Measurements from ENCODE around the gene ZNF814. TPM values are rescaled to one million over a fixed set of nuclear protein-coding genes. Genes with fewer than 3 reads are reported as not detected.
A peak's percentile ranks its signal among the peaks of the same experiment; 100 is the strongest.
"Not testable (repeated sequence)": the region's sequence is repeated elsewhere in the genome, so short reads cannot be mapped to it uniquely, and the experiment has no call there.

The ZNF814 gene
- total RNA-seq (10 to 100 TPM; 17.5 to 25.9 TPM), polyA plus RNA-seq (ENCODE audit: insufficient read length in 2 of 2) (10 to 100 TPM; 40.3 to 61.5 TPM)
- long read RNA-seq, donor 1, transcript ZNF814-202 (1 exons, 2,277 nt): major isoform, 18 of 32 reads
- long read RNA-seq, donor 1, partial matches to known transcripts: 5 of 32 reads
- long read RNA-seq, donor 1, other reads (novel, unspliced or antisense): 0 of 32 reads
- long read RNA-seq, donor 2, transcript ZNF814-202 (1 exons, 2,277 nt): major isoform, 10 of 14 reads
- long read RNA-seq, donor 2, partial matches to known transcripts: 0 of 14 reads
- long read RNA-seq, donor 2, other reads (novel, unspliced or antisense): 0 of 14 reads
- long read RNA-seq, donor 3, transcript ZNF814-202 (1 exons, 2,277 nt): major isoform, 8 of 12 reads
- long read RNA-seq, donor 3, partial matches to known transcripts: 0 of 12 reads
- long read RNA-seq, donor 3, other reads (novel, unspliced or antisense): 0 of 12 reads
- long read RNA-seq, donor 4, transcript ZNF814-207 (1 exons, 2,496 nt): minor isoform, 5 of 37 reads
- long read RNA-seq, donor 4, transcript ZNF814-202 (1 exons, 2,277 nt): major isoform, 13 of 37 reads
- long read RNA-seq, donor 4, partial matches to known transcripts: 14 of 37 reads
- long read RNA-seq, donor 4, other reads (novel, unspliced or antisense): 0 of 37 reads

DNA sequence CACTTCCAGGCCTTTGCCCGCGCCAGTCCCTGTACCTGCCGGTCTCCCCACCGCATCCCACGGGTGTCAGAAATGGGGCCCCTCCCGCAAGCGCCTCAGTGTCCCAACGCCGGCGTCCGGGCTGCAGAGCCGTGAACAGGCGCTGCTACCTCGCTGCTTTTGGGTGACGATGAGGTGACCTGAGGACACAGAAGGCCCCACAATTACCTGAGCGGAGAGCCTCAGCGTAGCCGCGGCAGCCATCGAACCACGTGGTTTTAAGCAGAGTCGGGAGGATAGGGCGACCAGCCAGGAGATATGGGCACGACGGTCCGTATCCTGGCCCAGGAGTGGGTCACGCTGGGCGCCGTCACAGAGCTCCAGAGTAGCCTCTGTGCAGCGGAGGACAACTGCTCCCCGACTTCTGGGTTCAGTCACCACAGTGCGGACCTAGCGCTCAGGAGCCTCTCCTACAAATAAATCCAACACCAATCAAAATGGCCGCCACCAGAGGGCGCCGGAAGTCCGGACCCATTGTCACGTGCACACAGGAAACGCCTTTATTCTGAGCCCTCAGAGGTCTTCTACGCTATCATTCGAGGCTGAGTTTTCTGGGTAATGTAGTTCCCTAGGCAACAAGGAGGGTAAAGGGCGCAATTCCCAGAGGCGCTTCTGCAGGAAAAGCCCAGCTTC lies at the start of gene ZNF814:
Gene ZNF814, minus strand, starts transcription at position 478 of the 672 bp plus-strand sequence. Its CDS starts 235 bp downstream, at position 243.
- whole genome bisulfite sequencing (ENCODE audit: insufficient coverage): 0% methylated on average over 43 of the region's 43 CpGs
- Histone ChIP-seq H3K36me3 (ENCODE audit: control insufficient read depth, insufficient read depth, low read length) (peaks cover 14% of the 10 kb centered on the region), H3K4me1 (ENCODE audit: control insufficient read depth, insufficient read depth, low read length) (peaks cover 20% of the 10 kb centered on the region), H3K9me3 (ENCODE audit: control insufficient read depth, insufficient read depth, low read length) (no peaks in the 10 kb centered on the region), H3K4me3 (ENCODE audit: low read depth, low read length) (peak within 1 kb of the TSS; percentile 93), H3K27ac (ENCODE audit: low read depth, low read length) (peak within 1 kb of the TSS; percentile 57), H3K27me3 (ENCODE audit: control insufficient read depth, insufficient read depth, low read length) (no peaks in the 10 kb centered on the region)
- DNase-seq (ENCODE audit: low read depth in 4 of 6, low spot score in 6 of 6): peak; percentile 74 to 98 (median 80)

DNA sequence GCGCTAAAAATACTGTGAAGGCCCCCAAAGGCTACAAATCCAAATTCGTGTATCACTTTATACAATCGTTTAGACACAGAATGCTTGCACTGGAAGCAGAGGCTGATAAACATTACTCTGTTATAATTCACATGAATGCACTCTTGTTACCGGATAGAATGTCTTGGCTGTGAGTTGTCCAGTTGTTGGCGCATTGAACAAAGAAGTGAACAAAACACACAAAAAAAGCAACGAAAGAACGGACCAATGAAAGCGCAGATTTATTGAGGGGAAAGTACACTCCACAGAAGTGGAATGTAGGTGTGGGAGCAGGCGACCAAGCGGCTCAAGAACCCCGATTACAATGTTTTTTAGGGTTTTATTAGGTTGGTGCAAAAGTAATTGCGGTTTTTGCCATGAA lies 46.9 kb upstream of the ZNF814 start:
- H3K27ac ChIP-seq (ENCODE audit: low read depth, low read length): peak overlapping the region; percentile 54
- no peaks in the 10 kb centered on the region for H3K9me3 ChIP-seq (ENCODE audit: control insufficient read depth, insufficient read depth, low read length)
- DNase-seq (ENCODE audit: low read depth in 4 of 6, low spot score in 6 of 6): peak in 1 of 6 donors; percentile 31
- peak overlapping the region; percentile 69 for H3K4me3 ChIP-seq (ENCODE audit: low read depth, low read length)
- H3K36me3 ChIP-seq (ENCODE audit: control insufficient read depth, insufficient read depth, low read length): peaks cover 32% of the 10 kb centered on the region
- H3K4me1 ChIP-seq (ENCODE audit: control insufficient read depth, insufficient read depth, low read length): peaks cover 8% of the 10 kb centered on the region
- H3K27me3 ChIP-seq (ENCODE audit: control insufficient read depth, insufficient read depth, low read length): no peaks in the 10 kb centered on the region
- WGBS (ENCODE audit: insufficient coverage): 77% methylated on average over 6 of the region's 12 CpGs

DNA sequence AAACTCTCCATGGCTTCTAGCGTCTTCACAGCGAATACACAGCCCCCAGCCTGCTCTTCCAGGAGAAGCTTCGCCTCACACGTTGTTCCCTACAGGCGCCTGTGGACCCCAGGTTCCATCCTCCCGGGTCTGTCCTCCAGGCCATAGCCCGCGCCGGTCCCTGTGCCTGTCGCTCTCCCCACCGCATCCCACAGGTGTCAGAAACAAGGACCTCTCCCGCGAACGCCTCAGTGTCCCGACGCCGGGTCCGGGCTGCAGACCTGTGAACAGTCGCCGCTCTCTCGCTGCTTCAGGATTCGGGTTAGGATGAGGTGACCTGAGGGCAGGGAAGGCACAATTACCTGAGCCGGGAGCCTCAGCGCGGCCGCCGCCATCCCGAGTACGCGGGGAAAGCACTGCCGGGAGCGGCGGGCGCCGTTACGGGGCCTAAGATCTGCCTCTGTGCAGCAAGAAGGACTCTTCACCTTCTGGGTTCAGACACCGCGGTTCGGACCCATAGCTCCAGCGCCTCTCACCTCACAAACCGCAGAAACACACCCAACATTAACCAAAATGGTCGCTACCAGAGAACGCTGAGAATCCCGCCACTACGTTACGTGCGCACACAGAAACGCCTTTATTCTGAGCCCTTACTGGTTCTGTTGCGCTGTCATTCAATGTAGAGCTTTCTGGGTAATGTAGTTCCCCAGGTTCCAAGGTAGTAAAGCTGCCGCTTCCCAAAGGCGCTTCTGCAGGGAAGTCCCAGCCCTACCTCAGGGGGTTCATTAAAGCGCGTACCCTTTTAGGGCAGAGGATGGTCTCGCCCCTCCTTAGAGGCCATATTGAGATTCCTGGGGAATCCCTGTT lies 46.2 kb upstream of the ZNF814 start, which contains the start of gene ZNF418:
Gene ZNF418, minus strand, starts transcription at position 583 of the 846 bp plus-strand sequence. CDS start 1,580 bp downstream, outside the sequence.
- H3K4me3 ChIP-seq (ENCODE audit: low read depth, low read length): peak within 1 kb of the TSS; percentile 69
- H3K4me1 ChIP-seq (ENCODE audit: control insufficient read depth, insufficient read depth, low read length): peaks cover 8% of the 10 kb centered on the region
- H3K36me3 ChIP-seq (ENCODE audit: control insufficient read depth, insufficient read depth, low read length): peaks cover 38% of the 10 kb centered on the region
- H3K9me3 ChIP-seq (ENCODE audit: control insufficient read depth, insufficient read depth, low read length): no peaks in the 10 kb centered on the region
- H3K27me3 ChIP-seq (ENCODE audit: control insufficient read depth, insufficient read depth, low read length): no peaks in the 10 kb centered on the region
- WGBS (ENCODE audit: insufficient coverage): under 1% methylated on average over 51 of the region's 54 CpGs
- peak within 1 kb of the TSS; percentile 54 for H3K27ac ChIP-seq (ENCODE audit: low read depth, low read length)
- DNase-seq (ENCODE audit: low read depth in 4 of 6, low spot score in 6 of 6): peak; percentile 75 to 98 (median 84)

DNA sequence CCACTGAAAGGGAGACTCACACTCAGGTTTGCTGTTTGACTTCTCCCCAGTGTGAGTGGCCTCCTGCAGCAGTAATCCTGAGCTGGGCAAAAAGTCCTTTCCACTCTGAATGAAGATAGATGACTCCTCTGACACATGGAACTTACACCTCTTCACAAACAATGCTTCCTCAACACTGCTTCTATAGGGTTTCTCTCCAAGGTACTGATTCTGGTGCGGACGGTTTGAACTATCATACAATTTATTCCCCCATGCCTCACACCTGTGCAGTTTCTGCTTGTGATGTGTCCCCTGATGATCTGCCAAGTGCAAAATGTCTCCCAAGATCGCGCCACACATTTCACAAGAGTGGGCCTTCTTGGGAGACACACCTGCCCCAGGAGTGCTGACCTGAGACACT lies 38.8 kb upstream of the ZNF814 start:
- Histone ChIP-seq H3K27ac (ENCODE audit: low read depth, low read length) (no peak overlapping the region), H3K4me3 (ENCODE audit: low read depth, low read length) (no peak overlapping the region), H3K27me3 (ENCODE audit: control insufficient read depth, insufficient read depth, low read length) (no peaks in the 10 kb centered on the region), H3K9me3 (ENCODE audit: control insufficient read depth, insufficient read depth, low read length) (no peaks in the 10 kb centered on the region), H3K36me3 (ENCODE audit: control insufficient read depth, insufficient read depth, low read length) (peaks cover 71% of the 10 kb centered on the region), H3K4me1 (ENCODE audit: control insufficient read depth, insufficient read depth, low read length) (no peaks in the 10 kb centered on the region)
- WGBS (ENCODE audit: insufficient coverage): 100% methylated on average over 4 of the region's 4 CpGs
- DNase-seq (ENCODE audit: low read depth in 4 of 6, low spot score in 6 of 6): no peak

DNA sequence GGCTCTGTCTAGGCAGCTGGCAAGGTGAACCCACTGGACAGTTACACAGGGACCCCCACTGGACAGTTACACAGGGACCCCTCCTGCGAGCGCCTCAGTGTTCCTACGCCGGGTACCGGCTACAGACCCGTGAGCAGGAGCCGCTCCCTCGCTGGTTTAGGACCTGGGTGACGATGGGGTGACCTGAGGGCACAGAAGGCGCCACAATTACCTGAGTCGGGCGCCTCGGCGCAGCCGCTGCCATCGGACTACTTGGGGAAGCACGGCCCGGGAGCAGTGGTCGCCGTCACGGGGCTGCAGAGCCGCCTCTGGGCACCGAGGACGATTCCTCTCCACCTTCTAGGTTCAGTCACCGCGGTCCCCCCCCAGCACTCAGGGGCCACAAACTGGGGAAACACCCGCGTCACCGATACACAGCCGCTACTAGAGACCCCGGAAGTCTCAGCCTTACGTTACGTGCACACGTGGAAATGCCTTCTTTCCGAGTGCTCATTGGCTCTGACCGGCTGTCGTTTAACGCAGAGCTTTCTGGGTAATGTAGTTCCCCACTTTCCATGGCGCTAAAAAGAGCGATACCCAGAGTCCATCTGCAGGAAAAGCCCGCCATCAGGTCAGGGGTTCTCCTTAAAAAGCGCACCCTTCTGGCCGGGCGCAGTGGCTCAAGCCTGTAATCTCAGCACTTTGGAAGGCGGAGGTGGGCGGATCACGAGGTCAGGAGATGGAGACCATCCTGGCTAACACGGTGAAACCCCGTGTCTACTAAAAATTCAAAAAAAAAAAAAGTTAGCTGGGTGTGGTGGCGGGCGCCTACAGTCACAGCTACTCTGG lies 27.5 kb upstream of the ZNF814 start, which contains the start of gene ZNF417:
Gene ZNF417, minus strand, starts transcription at position 425 of the 828 bp plus-strand sequence. Its CDS starts 181 bp downstream, at position 244.
- WGBS (ENCODE audit: insufficient coverage): under 1% methylated on average over 47 of the region's 51 CpGs
- H3K4me3 ChIP-seq (ENCODE audit: low read depth, low read length): peak within 1 kb of the TSS; percentile 70
- H3K36me3 ChIP-seq (ENCODE audit: control insufficient read depth, insufficient read depth, low read length): peaks cover 37% of the 10 kb centered on the region
- H3K4me1 ChIP-seq (ENCODE audit: control insufficient read depth, insufficient read depth, low read length); H3K9me3 ChIP-seq (ENCODE audit: control insufficient read depth, insufficient read depth, low read length); H3K27me3 ChIP-seq (ENCODE audit: control insufficient read depth, insufficient read depth, low read length); H3K27ac ChIP-seq (ENCODE audit: low read depth, low read length): not testable (repeated sequence)
- peak; percentile 84 to 99 (median 90) for DNase-seq (ENCODE audit: low read depth in 4 of 6, low spot score in 6 of 6)

DNA sequence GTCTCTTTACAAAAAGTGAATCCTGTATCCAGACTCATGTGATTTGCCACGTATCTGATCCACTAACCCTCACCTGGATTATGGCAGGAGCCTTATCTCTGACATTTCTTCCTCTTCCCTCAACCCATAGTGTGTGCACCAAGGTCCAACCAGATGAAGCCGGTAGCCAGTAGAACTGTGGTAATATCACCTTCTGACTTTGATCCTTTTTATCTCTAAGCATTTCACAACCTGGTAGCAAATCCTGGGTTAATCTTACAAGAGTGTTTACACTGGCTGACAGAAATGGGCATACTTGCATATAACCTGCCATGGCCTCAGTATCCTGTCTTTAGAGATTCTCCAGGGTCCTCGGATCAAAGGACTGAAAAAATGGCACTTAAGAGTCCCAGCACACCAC lies 25.7 kb upstream of the ZNF814 start:
- WGBS (ENCODE audit: insufficient coverage): 96% methylated on average over 3 of the region's 3 CpGs
- no peak overlapping the region for H3K4me3 ChIP-seq (ENCODE audit: low read depth, low read length)

DNA sequence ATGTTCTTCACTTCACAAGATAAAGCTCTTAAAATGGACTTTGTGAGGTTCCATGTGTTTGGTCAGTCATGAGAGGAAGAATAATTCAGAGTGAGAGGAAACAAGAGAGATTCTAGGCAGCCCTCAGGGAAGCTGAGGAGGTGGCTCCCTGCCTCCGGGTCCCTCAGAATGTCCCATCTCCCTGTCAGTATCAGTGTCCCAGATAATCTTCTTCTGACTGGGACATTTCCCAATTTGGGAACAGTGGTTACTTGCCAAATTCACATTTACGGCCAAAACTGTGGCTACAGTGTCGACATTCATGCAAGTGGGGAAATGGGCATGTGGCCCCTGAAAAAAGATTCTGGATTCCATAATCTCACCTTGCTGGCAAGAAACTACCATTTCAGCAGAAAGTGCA lies 18.6 kb upstream of the ZNF814 start:
- Histone ChIP-seq H3K4me3 (ENCODE audit: low read depth, low read length) (no peak overlapping the region), H3K27ac (ENCODE audit: low read depth, low read length) (no peak overlapping the region), H3K27me3 (ENCODE audit: control insufficient read depth, insufficient read depth, low read length) (no peaks in the 10 kb centered on the region), H3K36me3 (ENCODE audit: control insufficient read depth, insufficient read depth, low read length) (peaks cover 30% of the 10 kb centered on the region), H3K4me1 (ENCODE audit: control insufficient read depth, insufficient read depth, low read length) (no peaks in the 10 kb centered on the region), H3K9me3 (ENCODE audit: control insufficient read depth, insufficient read depth, low read length) (no peaks in the 10 kb centered on the region)
- no peak for DNase-seq (ENCODE audit: low read depth in 4 of 6, low spot score in 6 of 6)
- WGBS (ENCODE audit: insufficient coverage): 93% methylated on average over 2 of the region's 3 CpGs

More for the DNA sequence above, 25.7 kb upstream of the ZNF814 start:
- peaks cover 29% of the 10 kb centered on the region for H3K36me3 ChIP-seq (ENCODE audit: control insufficient read depth, insufficient read depth, low read length)
- peaks cover 7% of the 10 kb centered on the region for H3K4me1 ChIP-seq (ENCODE audit: control insufficient read depth, insufficient read depth, low read length)
- no peak for DNase-seq (ENCODE audit: low read depth in 4 of 6, low spot score in 6 of 6)
- no peaks in the 10 kb centered on the region for H3K27me3 ChIP-seq (ENCODE audit: control insufficient read depth, insufficient read depth, low read length)
- H3K9me3 ChIP-seq (ENCODE audit: control insufficient read depth, insufficient read depth, low read length): no peaks in the 10 kb centered on the region
- no peak overlapping the region for H3K27ac ChIP-seq (ENCODE audit: low read depth, low read length)

DNA sequence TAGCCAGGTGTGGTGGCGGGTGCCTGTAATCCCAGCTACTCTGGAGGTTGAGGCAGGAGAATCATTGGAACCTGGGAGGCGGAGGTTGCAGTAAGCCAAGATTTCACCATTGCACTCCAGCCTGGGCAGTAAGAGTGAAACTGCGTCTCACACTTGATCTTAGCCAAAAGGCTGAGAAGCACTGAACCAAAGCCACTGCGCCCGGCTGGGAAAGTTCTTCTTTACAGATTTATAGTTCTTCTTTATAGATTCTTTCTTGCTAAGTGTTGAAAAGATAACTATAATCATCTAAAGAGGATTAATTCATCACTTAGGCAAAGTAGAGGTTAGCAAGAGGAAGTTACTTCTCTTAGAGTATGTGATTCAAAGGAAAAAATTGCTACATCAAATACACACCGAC lies 16.4 kb upstream of the ZNF814 start:
- DNase-seq (ENCODE audit: low read depth in 4 of 6, low spot score in 6 of 6): no peak
- Histone ChIP-seq H3K27ac (ENCODE audit: low read depth, low read length) (no peak overlapping the region), H3K9me3 (ENCODE audit: control insufficient read depth, insufficient read depth, low read length) (no peaks in the 10 kb centered on the region), H3K4me3 (ENCODE audit: low read depth, low read length) (no peak overlapping the region), H3K36me3 (ENCODE audit: control insufficient read depth, insufficient read depth, low read length) (peaks cover 18% of the 10 kb centered on the region), H3K27me3 (ENCODE audit: control insufficient read depth, insufficient read depth, low read length) (no peaks in the 10 kb centered on the region), H3K4me1 (ENCODE audit: control insufficient read depth, insufficient read depth, low read length) (no peaks in the 10 kb centered on the region)
- WGBS (ENCODE audit: insufficient coverage): 89% methylated on average over 3 of the region's 6 CpGs
